Measurements from ENCODE around the gene PPL.
"Not testable (repeated sequence)": the region's sequence is repeated elsewhere in the genome, so short reads cannot be mapped to it uniquely, and the experiment has no call there.

PPL gene

GRCh38 chr16:4976079-4976478 lies 39.1 kb upstream of the PPL start:
- no peak overlapping the region for H3K4me3 ChIP-seq (ENCODE audit: low read depth, low read length)
- no peaks in the 10 kb centered on the region for H3K79me2 ChIP-seq
- H3K27ac ChIP-seq: no peak overlapping the region
- H3K4me1 ChIP-seq: no peaks in the 10 kb centered on the region
- H2AFZ ChIP-seq: no peak overlapping the region
- no peak for TF ChIP-seq CTCF (IDR thresholded peaks at IDR 0.05)
- H3K36me3 ChIP-seq (ENCODE audit: control insufficient read depth, insufficient read depth, low read length): no peaks in the 10 kb centered on the region
- H3K9ac ChIP-seq: no peak overlapping the region
- H3K4me2 ChIP-seq (ENCODE audit: low read length): no peak overlapping the region
- H3K9me3 ChIP-seq (ENCODE audit: control insufficient read depth, low read length): no peaks in the 10 kb centered on the region
- H3K27me3 ChIP-seq (ENCODE audit: control insufficient read depth, insufficient read depth, low read length): no peaks in the 10 kb centered on the region

GRCh38 chr16:4972938-4973587 lies 36.1 kb upstream of the PPL start:
- Histone ChIP-seq H3K4me1 (no peaks in the 10 kb centered on the region), H3K4me3 (ENCODE audit: low read depth, low read length) (no peak overlapping the region), H3K27ac (no peak overlapping the region), H3K9me3 (ENCODE audit: control insufficient read depth, low read length) (no peaks in the 10 kb centered on the region), H3K4me2 (ENCODE audit: low read length) (no peak overlapping the region), H2AFZ (no peak overlapping the region), H3K9ac (no peak overlapping the region), H3K79me2 (no peaks in the 10 kb centered on the region), H3K27me3 (ENCODE audit: control insufficient read depth, insufficient read depth, low read length) (no peaks in the 10 kb centered on the region), H3K36me3 (ENCODE audit: control insufficient read depth, insufficient read depth, low read length) (no peaks in the 10 kb centered on the region)
- no peak for TF ChIP-seq CTCF (IDR thresholded peaks at IDR 0.05)

- H2AFZ ChIP-seq: no peak overlapping the region
- H3K4me3 ChIP-seq (ENCODE audit: low read depth, low read length): no peak overlapping the region
- no peaks in the 10 kb centered on the region for H3K4me1 ChIP-seq
- H3K27ac ChIP-seq: no peak overlapping the region
- no peaks in the 10 kb centered on the region for H3K36me3 ChIP-seq (ENCODE audit: control insufficient read depth, insufficient read depth, low read length)
- H3K79me2 ChIP-seq: no peaks in the 10 kb centered on the region
- H3K4me2 ChIP-seq (ENCODE audit: low read length): no peak overlapping the region
- H3K27me3 ChIP-seq (ENCODE audit: control insufficient read depth, insufficient read depth, low read length): no peaks in the 10 kb centered on the region
- H3K9me3 ChIP-seq (ENCODE audit: control insufficient read depth, low read length): no peaks in the 10 kb centered on the region
- H3K9ac ChIP-seq: no peak overlapping the region
- no peak for TF ChIP-seq CTCF (IDR thresholded peaks at IDR 0.05)
Measured at GRCh38 chr16:4970010-4970409, 33.1 kb upstream of the PPL start.

GRCh38 chr16:4968879-4969483 lies 32.0 kb upstream of the PPL start:
- Histone ChIP-seq H3K4me3 (ENCODE audit: low read depth, low read length) (no peak overlapping the region), H3K9me3 (ENCODE audit: control insufficient read depth, low read length) (no peaks in the 10 kb centered on the region), H3K27ac (no peak overlapping the region), H3K4me1 (no peaks in the 10 kb centered on the region), H2AFZ (peak overlapping the region; percentile 64), H3K36me3 (ENCODE audit: control insufficient read depth, insufficient read depth, low read length) (no peaks in the 10 kb centered on the region), H3K9ac (no peak overlapping the region), H3K27me3 (ENCODE audit: control insufficient read depth, insufficient read depth, low read length) (no peaks in the 10 kb centered on the region), H3K79me2 (no peaks in the 10 kb centered on the region), H3K4me2 (ENCODE audit: low read length) (no peak overlapping the region)
- no peak for TF ChIP-seq CTCF (IDR thresholded peaks at IDR 0.05)

GRCh38 chr16:4968278-4968677 lies 31.3 kb upstream of the PPL start:
- not testable (repeated sequence) for H3K4me2 ChIP-seq (ENCODE audit: low read length); H3K36me3 ChIP-seq (ENCODE audit: control insufficient read depth, insufficient read depth, low read length); H3K4me1 ChIP-seq; H3K27me3 ChIP-seq (ENCODE audit: control insufficient read depth, insufficient read depth, low read length); H3K4me3 ChIP-seq (ENCODE audit: low read depth, low read length); H3K9ac ChIP-seq; H3K79me2 ChIP-seq; H3K27ac ChIP-seq; H3K9me3 ChIP-seq (ENCODE audit: control insufficient read depth, low read length)
- H2AFZ ChIP-seq: peak overlapping the region; percentile 64
